ENCODE measurements around the gene ABHD17A. TPM values are rescaled to one million over a fixed set of nuclear protein-coding genes. Genes with fewer than 3 reads are reported as not detected.

ABHD17A gene
- total and polyA plus RNA-seq, 9 of the 15 experiments (the other 6 are each of a cell fraction or from before 2014, with no cell fraction given): 0.04 to 135 (median 21.8) TPM; not detected in 1

- no peak for TF ChIP-seq ZNF277 (CRISPR knock-in tag; IDR thresholded peaks at IDR 0.05; ENCODE audit: borderline replicate concordance)
- TF ChIP-seq ARID3B (CRISPR knock-in tag; IDR thresholded peaks at IDR 0.05; ENCODE audit: borderline replicate concordance): 0 out of 2 replicates have a peak, but pooled peaks have one; percentile 20
- 0 out of 2 replicates have a peak, but pooled peaks have one; percentile 34 for TF ChIP-seq ZNF143 (CRISPR knock-in tag; IDR thresholded peaks at IDR 0.05)
- no peak for TF ChIP-seq TAF15 (IDR thresholded peaks at IDR 0.05; ENCODE audit: low read depth, low read length)
- peak; percentile 72; the same call in 1 of the 2 replicates for TF ChIP-seq HLTF (IDR thresholded peaks at IDR 0.05)
- no peak for TF ChIP-seq ZBED1 (IDR thresholded peaks at IDR 0.05)
- TF ChIP-seq PHF20 (IDR thresholded peaks at IDR 0.05; ENCODE audit: partially characterized antibody): peak; percentile 72
- no peak for TF ChIP-seq MIER1 (IDR thresholded peaks at IDR 0.05; ENCODE audit: low read depth)
- TF ChIP-seq RNF2 (IDR thresholded peaks at IDR 0.05): peak; percentile 43; the same call in 1 of the 2 replicates
- peak; percentile 26; the same call in 1 of the 2 replicates for TF ChIP-seq ZNF780A (CRISPR knock-in tag; IDR thresholded peaks at IDR 0.05)
- TF ChIP-seq NKRF (IDR thresholded peaks at IDR 0.05; ENCODE audit: borderline replicate concordance): peak; percentile 69; the same call in 1 of the 2 replicates
- TF ChIP-seq MXI1 (IDR thresholded peaks at IDR 0.05; ENCODE audit: low read depth, low read length): peak; percentile 75; the same call in 1 of the 2 replicates
- TF ChIP-seq RBBP5 (IDR thresholded peaks at IDR 0.05; ENCODE audit: borderline replicate concordance, insufficient read depth, low read length, poor library complexity, severe bottlenecking): peak; percentile 82
- no peak for TF ChIP-seq ZBTB8A (IDR thresholded peaks at IDR 0.05; ENCODE audit: partially characterized antibody)
- no peak for TF ChIP-seq ZNF324 (CRISPR knock-in tag; IDR thresholded peaks at IDR 0.05)
- no peak for TF ChIP-seq FOS (IDR thresholded peaks at IDR 0.05; ENCODE audit: extremely low read depth, insufficient read length)
- no peak; the same call in 1 of the 2 replicates for TF ChIP-seq IRF2 (CRISPR knock-in tag; IDR thresholded peaks at IDR 0.05)
- no peak for TF ChIP-seq NR0B1 (IDR thresholded peaks at IDR 0.05; ENCODE audit: partially characterized antibody)
Observed at GRCh38 chr19:1875646-1876495, 9.4 kb downstream of the ABHD17A start (continued).

All from K562 (cell line).